ENCODE data around the gene NXT1. TPM values are rescaled to one million over a fixed set of nuclear protein-coding genes. Genes with fewer than 3 reads are reported as not detected.

The NXT1 gene
- total RNA-seq, 1 experiment from 2014 or later = 34.1 TPM

DNA sequence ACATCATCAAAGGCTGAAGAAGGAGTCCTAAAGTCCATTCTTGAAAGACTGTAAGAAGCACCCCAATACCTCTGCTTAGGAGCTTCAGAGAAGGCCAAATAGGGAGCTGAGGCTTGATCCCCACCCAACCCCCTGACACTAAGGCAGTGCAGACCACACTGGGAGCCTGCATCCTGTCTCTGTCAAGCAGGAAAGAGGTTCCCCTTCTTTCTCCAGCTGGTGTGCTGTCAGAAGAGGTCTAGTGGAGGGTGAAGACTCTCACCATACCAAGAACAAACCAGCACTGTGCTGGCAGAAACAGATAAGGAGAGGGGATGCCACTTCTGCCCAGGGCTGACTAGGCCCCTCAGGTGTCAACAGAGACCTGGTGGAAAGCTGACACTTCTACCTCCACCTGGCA lies 31.3 kb downstream of the NXT1 start:
- Mint-ChIP-seq H3K27ac (ENCODE audit: unreplicated experiment) (no peak overlapping the region), H3K4me3 (ENCODE audit: unreplicated experiment) (no peak overlapping the region), H3K9me3 (ENCODE audit: unreplicated experiment) (peaks cover 10% of the 10 kb centered on the region), H3K4me1 (ENCODE audit: low read depth, unreplicated experiment) (no peaks in the 10 kb centered on the region), H3K27me3 (ENCODE audit: insufficient read depth, unreplicated experiment) (no peaks in the 10 kb centered on the region), H3K36me3 (ENCODE audit: insufficient read depth, unreplicated experiment) (peaks cover 21% of the 10 kb centered on the region)
- ChIA-PET CTCF (no interaction called here), POLR2A (no interaction called here)
- DNase-seq = no peak
- Histone ChIP-seq H3K9me3 (peaks cover 8% of the 10 kb centered on the region; the same call in 1 of the 2 replicates), H3K27me3 (replicated peaks; ENCODE audit: control insufficient read depth, insufficient read depth, low read length) (no peaks in the 10 kb centered on the region), H3K36me3 (ENCODE audit: control insufficient read depth, insufficient read depth, low read length) (no peaks in the 10 kb centered on the region), H3K4me1 (no peaks in the 10 kb centered on the region; the same call in 1 of the 2 replicates), H3K4me3 (ENCODE audit: low read depth, low read length) (no peak overlapping the region)
- TF ChIP-seq, protein P1, sequence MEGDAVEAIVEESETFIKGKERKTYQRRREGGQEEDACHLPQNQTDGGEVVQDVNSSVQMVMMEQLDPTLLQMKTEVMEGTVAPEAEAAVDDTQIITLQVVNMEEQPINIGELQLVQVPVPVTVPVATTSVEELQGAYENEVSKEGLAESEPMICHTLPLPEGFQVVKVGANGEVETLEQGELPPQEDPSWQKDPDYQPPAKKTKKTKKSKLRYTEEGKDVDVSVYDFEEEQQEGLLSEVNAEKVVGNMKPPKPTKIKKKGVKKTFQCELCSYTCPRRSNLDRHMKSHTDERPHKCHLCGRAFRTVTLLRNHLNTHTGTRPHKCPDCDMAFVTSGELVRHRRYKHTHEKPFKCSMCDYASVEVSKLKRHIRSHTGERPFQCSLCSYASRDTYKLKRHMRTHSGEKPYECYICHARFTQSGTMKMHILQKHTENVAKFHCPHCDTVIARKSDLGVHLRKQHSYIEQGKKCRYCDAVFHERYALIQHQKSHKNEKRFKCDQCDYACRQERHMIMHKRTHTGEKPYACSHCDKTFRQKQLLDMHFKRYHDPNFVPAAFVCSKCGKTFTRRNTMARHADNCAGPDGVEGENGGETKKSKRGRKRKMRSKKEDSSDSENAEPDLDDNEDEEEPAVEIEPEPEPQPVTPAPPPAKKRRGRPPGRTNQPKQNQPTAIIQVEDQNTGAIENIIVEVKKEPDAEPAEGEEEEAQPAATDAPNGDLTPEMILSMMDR (IDR thresholded peaks at IDR 0.05; ENCODE audit: insufficient read depth in 1 of 2, low read depth in 1 of 2, low read length in 1 of 2, severe bottlenecking in 1 of 2, unreplicated experiment in 1 of 2) = no peak
- BruUV-seq (replicated peaks) = no TSS peak
- intact Hi-C loops (cut with micrococcal nuclease; ENCODE audit: unreplicated experiment) = no loop called here

DNA sequence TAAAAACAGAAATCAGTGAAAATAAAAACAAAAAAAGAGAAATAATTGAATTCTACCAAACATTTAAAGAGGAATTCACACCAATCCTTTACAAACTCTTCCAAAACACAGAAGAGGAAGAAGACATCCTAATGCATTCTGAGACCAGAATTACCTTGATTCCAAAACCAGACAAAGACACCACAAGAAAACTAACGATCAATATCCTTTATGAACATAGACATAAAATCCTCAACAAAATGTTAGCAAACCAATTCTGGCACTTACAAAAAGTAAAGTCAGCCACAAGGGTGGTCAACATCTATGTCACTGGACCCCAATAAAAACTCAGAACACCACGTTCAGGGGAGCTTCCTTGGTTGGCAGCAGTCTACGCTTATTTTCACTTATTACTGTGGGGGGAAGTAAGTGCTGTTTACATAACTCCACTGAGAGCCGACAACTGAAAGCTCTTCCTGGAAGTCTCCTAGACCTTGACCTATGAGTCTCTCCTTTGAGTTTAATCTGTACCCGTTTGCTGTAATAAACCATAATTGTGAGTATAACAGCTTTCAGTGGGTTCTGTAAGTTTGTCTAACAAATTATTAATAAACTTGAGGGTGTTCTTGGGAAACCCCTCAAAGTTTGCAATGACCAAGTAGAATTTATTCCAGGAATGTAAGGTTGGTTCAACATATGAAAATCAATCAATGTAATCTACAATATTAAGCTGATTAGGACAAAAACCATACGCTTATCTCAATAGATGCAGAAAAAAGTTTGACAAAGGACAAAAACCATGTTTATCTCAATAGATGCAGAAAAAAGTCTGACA lies 35.9 kb downstream of the NXT1 start:
- TF ChIP-seq, protein P1 (IDR thresholded peaks at IDR 0.05; ENCODE audit: insufficient read depth in 1 of 2, low read depth in 1 of 2, low read length in 1 of 2, severe bottlenecking in 1 of 2, unreplicated experiment in 1 of 2) = no peak
- no peak for DNase-seq
- H3K9me3 ChIP-seq = peaks cover 8% of the 10 kb centered on the region; the same call in 1 of the 2 replicates
- H3K27ac Mint-ChIP-seq (ENCODE audit: unreplicated experiment) = no peak overlapping the region
- H3K27me3 ChIP-seq (replicated peaks; ENCODE audit: control insufficient read depth, insufficient read depth, low read length) = no peaks in the 10 kb centered on the region
- H3K27me3 Mint-ChIP-seq (ENCODE audit: insufficient read depth, unreplicated experiment) = no peaks in the 10 kb centered on the region
- H3K4me1 Mint-ChIP-seq (ENCODE audit: low read depth, unreplicated experiment) = no peaks in the 10 kb centered on the region
- intact Hi-C loops (cut with micrococcal nuclease; ENCODE audit: unreplicated experiment) = no loop called here
- BruUV-seq (replicated peaks) = no TSS peak
- ChIA-PET POLR2A (no interaction called here), CTCF (interaction anchor here (0.6 kb wide), 1 partner anchor 59 kb away, joined by 3 read pairs; no protein-coding TSS in a partner anchor)
- peaks cover 10% of the 10 kb centered on the region for H3K9me3 Mint-ChIP-seq (ENCODE audit: unreplicated experiment)
- no peaks in the 10 kb centered on the region; the same call in 1 of the 2 replicates for H3K4me1 ChIP-seq
- H3K36me3 Mint-ChIP-seq (ENCODE audit: insufficient read depth, unreplicated experiment) = peaks cover 11% of the 10 kb centered on the region
- H3K36me3 ChIP-seq (ENCODE audit: control insufficient read depth, insufficient read depth, low read length) = no peaks in the 10 kb centered on the region
- H3K4me3 Mint-ChIP-seq (ENCODE audit: unreplicated experiment) = no peak overlapping the region
- no peak overlapping the region for H3K4me3 ChIP-seq (ENCODE audit: low read depth, low read length)

DNA sequence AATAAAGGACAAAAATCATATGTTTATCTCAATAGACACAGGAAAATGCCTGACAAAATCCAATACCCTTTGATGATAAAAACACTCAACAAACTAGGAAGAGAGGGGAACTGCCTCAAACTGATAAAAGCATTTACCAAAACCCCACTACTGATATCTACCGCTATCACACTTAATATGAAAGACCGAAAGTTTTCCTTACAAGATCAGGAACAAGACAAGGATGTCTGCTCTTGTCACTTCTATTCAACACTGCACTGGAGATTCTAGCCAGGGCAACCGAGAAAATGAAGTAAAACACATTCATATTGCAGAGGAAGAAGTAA lies 36.5 kb downstream of the NXT1 start:
- Mint-ChIP-seq H3K27ac (ENCODE audit: unreplicated experiment) (no peak overlapping the region), H3K36me3 (ENCODE audit: insufficient read depth, unreplicated experiment) (peaks cover 11% of the 10 kb centered on the region), H3K4me1 (ENCODE audit: low read depth, unreplicated experiment) (no peaks in the 10 kb centered on the region), H3K4me3 (ENCODE audit: unreplicated experiment) (no peak overlapping the region), H3K9me3 (ENCODE audit: unreplicated experiment) (peaks cover 10% of the 10 kb centered on the region), H3K27me3 (ENCODE audit: insufficient read depth, unreplicated experiment) (no peaks in the 10 kb centered on the region)
- Histone ChIP-seq H3K36me3 (ENCODE audit: control insufficient read depth, insufficient read depth, low read length) (no peaks in the 10 kb centered on the region), H3K4me1 (no peaks in the 10 kb centered on the region; the same call in 1 of the 2 replicates), H3K4me3 (ENCODE audit: low read depth, low read length) (no peak overlapping the region), H3K27me3 (replicated peaks; ENCODE audit: control insufficient read depth, insufficient read depth, low read length) (no peaks in the 10 kb centered on the region), H3K9me3 (peaks cover 8% of the 10 kb centered on the region; the same call in 1 of the 2 replicates)
- intact Hi-C loops (cut with micrococcal nuclease; ENCODE audit: unreplicated experiment) = no loop called here
- no peak for DNase-seq
- no TSS peak for BruUV-seq (replicated peaks)
- ChIA-PET POLR2A (no interaction called here), CTCF (no interaction called here)
- TF ChIP-seq, protein P1 (IDR thresholded peaks at IDR 0.05; ENCODE audit: insufficient read depth in 1 of 2, low read depth in 1 of 2, low read length in 1 of 2, severe bottlenecking in 1 of 2, unreplicated experiment in 1 of 2) = no peak

All from Caco-2 (cell line).